Measurements from ENCODE around the gene KCNC2.

Gene KCNC2

GRCh38 chr12:75115748-75116147 is 93.9 kb downstream of the KCNC2 start:
- Histone ChIP-seq H2AFZ (ENCODE audit: low read depth, low read length, severe bottlenecking) (no peak overlapping the region), H3K36me3 (ENCODE audit: low read length) (no peaks in the 10 kb centered on the region), H3K9ac (ENCODE audit: low read length) (no peak overlapping the region)

DNA sequence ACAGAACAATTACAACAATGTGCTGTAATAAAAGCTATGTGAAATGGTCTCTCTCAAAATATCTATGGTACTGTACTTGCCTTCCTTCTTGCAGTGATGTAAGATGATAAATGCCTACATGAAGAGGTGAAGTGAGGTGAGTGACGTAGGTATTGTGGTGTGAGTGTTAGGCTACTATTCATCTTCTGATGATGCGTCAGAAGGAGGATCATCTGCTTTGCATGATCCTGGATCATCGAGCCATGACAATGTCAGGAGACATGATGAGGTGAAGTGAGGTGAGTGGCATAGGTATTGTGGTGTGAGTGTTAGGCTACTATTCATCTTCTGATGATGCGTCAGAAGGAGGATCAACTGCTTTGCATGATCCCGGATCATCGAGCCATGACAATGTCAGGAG is 105.8 kb downstream of the KCNC2 start:
- no peak overlapping the region for H3K4me2 ChIP-seq (ENCODE audit: low read depth, low read length, poor library complexity, severe bottlenecking)

More at GRCh38 chr12:75115748-75116147, 93.9 kb downstream of the KCNC2 start:
- Histone ChIP-seq H3F3A (ENCODE audit: insufficient read depth) (no peaks in the 10 kb centered on the region), H3K4me2 (ENCODE audit: low read depth, low read length, poor library complexity, severe bottlenecking) (no peak overlapping the region), H3K27ac (ENCODE audit: low read depth, low read length) (no peak overlapping the region), H3K27me3 (ENCODE audit: low read length) (no peaks in the 10 kb centered on the region), H3K4me3 (ENCODE audit: insufficient read depth, low read length, poor library complexity, severe bottlenecking) (no peak overlapping the region), H3K9me2 (replicated peaks; ENCODE audit: insufficient read depth, low read length) (no peaks in the 10 kb centered on the region), H4K20me1 (ENCODE audit: low read depth, low read length) (no peaks in the 10 kb centered on the region), H3K79me2 (ENCODE audit: insufficient read depth, low read length) (no peaks in the 10 kb centered on the region), H3K9me3 (ENCODE audit: insufficient read depth, low read length) (no peaks in the 10 kb centered on the region)
- no peak for TF ChIP-seq EZH2phosphoT487 (conservative IDR thresholded peaks at IDR 0.05; ENCODE audit: low read length)
- TF ChIP-seq, protein P1, sequence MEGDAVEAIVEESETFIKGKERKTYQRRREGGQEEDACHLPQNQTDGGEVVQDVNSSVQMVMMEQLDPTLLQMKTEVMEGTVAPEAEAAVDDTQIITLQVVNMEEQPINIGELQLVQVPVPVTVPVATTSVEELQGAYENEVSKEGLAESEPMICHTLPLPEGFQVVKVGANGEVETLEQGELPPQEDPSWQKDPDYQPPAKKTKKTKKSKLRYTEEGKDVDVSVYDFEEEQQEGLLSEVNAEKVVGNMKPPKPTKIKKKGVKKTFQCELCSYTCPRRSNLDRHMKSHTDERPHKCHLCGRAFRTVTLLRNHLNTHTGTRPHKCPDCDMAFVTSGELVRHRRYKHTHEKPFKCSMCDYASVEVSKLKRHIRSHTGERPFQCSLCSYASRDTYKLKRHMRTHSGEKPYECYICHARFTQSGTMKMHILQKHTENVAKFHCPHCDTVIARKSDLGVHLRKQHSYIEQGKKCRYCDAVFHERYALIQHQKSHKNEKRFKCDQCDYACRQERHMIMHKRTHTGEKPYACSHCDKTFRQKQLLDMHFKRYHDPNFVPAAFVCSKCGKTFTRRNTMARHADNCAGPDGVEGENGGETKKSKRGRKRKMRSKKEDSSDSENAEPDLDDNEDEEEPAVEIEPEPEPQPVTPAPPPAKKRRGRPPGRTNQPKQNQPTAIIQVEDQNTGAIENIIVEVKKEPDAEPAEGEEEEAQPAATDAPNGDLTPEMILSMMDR (IDR thresholded peaks at IDR 0.05; ENCODE audit: insufficient read depth, low read length, poor library complexity, severe bottlenecking), result no peak

DNA sequence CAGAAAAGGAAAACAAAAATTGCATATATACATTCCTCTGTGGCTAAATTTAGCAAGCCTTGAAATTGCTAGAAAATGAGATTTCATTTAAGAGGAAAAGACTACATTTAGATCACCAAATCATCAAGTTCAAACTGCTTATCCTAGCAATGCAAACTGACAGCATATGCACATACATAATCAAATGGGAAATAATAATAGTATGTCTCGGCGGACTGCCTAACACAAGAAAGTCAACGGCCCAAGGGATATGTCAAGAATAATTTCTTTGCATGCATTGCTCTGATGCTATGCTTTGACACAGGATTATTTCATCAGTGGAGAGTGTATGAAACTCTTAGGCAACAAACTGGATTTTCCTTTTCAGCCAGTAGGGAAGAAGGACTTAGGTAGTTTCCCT is 107.9 kb downstream of the KCNC2 start:
- Histone ChIP-seq H4K20me1 (ENCODE audit: low read depth, low read length) (no peaks in the 10 kb centered on the region), H3K9ac (ENCODE audit: low read length) (no peak overlapping the region), H2AFZ (ENCODE audit: low read depth, low read length, severe bottlenecking) (no peak overlapping the region), H3F3A (ENCODE audit: insufficient read depth) (no peaks in the 10 kb centered on the region), H3K27me3 (ENCODE audit: low read length) (no peaks in the 10 kb centered on the region), H3K9me2 (replicated peaks; ENCODE audit: insufficient read depth, low read length) (no peaks in the 10 kb centered on the region), H3K9me3 (ENCODE audit: insufficient read depth, low read length) (no peaks in the 10 kb centered on the region), H3K4me3 (ENCODE audit: insufficient read depth, low read length, poor library complexity, severe bottlenecking) (no peak overlapping the region), H3K36me3 (ENCODE audit: low read length) (no peaks in the 10 kb centered on the region), H3K79me2 (ENCODE audit: insufficient read depth, low read length) (no peaks in the 10 kb centered on the region), H3K4me2 (ENCODE audit: low read depth, low read length, poor library complexity, severe bottlenecking) (no peak overlapping the region), H3K27ac (ENCODE audit: low read depth, low read length) (no peak overlapping the region)
- TF ChIP-seq, protein P1 (IDR thresholded peaks at IDR 0.05; ENCODE audit: insufficient read depth, low read length, poor library complexity, severe bottlenecking), result no peak
- no peak for TF ChIP-seq EZH2phosphoT487 (conservative IDR thresholded peaks at IDR 0.05; ENCODE audit: low read length)

More for the DNA sequence above, 105.8 kb downstream of the KCNC2 start:
- Histone ChIP-seq H4K20me1 (ENCODE audit: low read depth, low read length) (no peaks in the 10 kb centered on the region), H3K9ac (ENCODE audit: low read length) (no peak overlapping the region), H3K27me3 (ENCODE audit: low read length) (no peaks in the 10 kb centered on the region), H3K79me2 (ENCODE audit: insufficient read depth, low read length) (no peaks in the 10 kb centered on the region), H3K27ac (ENCODE audit: low read depth, low read length) (no peak overlapping the region), H3K9me2 (replicated peaks; ENCODE audit: insufficient read depth, low read length) (no peaks in the 10 kb centered on the region), H2AFZ (ENCODE audit: low read depth, low read length, severe bottlenecking) (no peak overlapping the region), H3K4me3 (ENCODE audit: insufficient read depth, low read length, poor library complexity, severe bottlenecking) (no peak overlapping the region), H3K9me3 (ENCODE audit: insufficient read depth, low read length) (no peaks in the 10 kb centered on the region), H3F3A (ENCODE audit: insufficient read depth) (no peaks in the 10 kb centered on the region), H3K36me3 (ENCODE audit: low read length) (no peaks in the 10 kb centered on the region)
- TF ChIP-seq, protein P1 (IDR thresholded peaks at IDR 0.05; ENCODE audit: insufficient read depth, low read length, poor library complexity, severe bottlenecking), result no peak
- no peak for TF ChIP-seq EZH2phosphoT487 (conservative IDR thresholded peaks at IDR 0.05; ENCODE audit: low read length)

Data from SU-DHL-6 (cell line).